DMS153 treated with DMSO at 0.1 percent for 48 hours (cell line): ENCODE results near the gene SLC40A1.

Source experiments
- DNase-seq: peaks from one replicate; lab custom pipeline; 2025; ENCODE audit not compliant: unreplicated experiment; lab: John Stamatoyannopoulos, UW

The SLC40A1 gene

DNA sequence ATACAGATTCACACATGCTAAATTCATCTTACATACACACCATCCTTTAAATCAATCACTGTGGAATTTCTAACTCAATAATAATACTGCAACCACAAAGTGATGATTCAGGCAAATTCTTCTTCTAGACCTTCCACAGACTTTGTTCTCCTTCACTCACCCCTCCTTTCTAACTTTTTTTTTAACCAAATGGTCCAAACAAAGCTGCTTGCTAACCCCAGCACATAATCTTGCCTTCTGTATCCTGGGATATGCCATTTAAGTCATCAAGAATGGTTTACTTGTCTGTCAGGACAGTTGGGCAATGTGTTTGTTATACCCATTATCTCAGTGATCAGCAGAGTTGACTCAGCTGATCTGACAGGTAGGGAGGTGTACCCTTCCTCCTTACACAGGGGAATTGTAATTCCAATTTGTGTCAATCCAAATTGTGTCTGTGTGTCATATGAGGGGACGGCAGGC is 10.0 kb downstream of the SLC40A1 start:
- DNase-seq: no peak

DNA sequence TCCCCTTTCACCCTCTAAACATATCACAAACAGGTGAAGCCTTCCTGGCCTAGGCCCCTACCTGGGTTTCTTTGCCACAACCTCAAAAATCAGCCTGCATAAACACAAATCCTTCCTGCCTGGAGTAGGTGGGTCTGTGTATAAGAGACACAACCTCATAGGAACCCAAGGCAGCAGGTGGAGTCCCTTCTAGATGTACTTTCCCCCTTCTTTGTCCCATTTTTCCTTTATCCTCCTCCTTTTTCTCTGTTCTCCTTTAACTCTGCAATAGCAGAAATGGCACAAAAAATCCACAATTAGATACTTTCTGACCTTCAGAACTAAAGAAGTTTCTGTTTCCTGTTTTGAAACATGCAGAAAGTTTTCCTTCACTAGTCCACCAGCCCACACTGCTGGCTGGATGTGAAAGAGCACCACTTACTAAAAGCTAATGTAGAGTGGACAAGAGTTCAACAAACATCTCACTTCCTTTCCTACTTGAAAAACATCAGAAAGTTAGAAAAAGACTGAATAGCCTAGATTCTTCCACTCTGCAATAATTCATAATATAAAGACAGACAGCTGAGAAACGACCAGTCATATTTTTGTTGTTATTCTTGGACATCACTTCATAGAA is 11.2 kb downstream of the SLC40A1 start:
- DNase-seq: no peak

DNA sequence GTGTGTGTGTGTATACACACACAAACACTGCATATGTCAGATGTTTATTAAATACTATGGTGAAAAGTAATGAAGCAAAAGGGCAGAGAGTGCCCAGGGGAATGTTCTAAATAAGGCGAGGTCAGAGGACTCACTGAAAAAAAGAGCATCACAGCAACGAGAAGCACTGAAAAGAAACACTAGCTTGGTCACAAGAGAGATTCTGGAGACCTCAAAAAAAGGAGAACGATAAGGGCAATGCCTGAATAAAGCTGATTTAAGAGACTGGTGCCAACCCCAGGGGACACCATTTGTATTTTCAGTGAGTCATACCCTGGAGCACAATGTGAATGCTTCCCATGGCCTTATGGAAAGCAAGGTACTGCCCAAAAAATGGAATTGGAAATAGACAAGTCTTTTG is 14.5 kb downstream of the SLC40A1 start:
- no peak for DNase-seq

DNA sequence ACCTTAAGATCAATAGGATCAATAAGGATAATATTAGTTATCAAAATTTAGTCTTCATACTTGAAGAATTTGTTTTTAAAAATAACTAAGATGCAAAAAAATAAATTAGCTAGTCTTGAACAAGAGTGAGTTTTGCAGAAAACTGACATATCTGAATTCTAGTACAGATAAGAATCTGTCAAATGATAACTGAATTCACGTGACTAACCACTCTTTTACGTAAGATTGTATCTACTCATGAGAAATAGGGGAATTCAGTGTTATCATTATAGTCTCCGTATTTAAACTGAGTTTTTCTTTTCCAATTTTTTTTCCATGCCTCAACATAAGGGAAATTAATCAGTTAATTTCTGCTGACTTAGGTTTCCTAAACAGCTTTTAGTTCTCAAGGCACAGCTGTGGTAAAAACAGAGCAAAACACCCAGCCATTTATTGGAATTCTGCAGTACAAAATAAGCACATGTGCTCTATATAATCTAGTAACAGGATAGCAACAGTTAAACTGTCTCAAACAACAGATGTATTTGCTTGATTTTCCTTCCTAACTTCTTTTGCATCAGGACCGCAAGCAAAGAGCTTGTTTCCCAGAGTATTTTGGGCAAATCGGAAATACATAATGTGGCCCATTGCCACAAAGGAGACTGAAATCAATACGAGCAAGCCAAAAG is 19.1 kb downstream of the SLC40A1 start:
- no peak for DNase-seq

DNA sequence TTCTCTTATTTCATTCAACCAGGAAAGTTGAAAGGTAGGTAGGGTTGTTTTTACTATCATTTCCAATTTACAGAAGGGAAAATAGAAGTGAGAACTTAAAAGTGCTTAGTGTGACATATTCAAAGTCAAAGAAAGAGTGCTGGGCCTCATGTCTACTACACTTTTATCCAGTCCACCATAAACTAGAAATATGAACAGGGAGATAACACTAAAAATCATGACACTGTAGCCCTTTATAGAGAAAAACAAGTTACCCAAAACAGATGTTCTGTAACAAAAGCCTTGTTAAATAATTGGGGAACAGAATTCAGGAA is 20.4 kb downstream of the SLC40A1 start:
- no peak for DNase-seq

DNA sequence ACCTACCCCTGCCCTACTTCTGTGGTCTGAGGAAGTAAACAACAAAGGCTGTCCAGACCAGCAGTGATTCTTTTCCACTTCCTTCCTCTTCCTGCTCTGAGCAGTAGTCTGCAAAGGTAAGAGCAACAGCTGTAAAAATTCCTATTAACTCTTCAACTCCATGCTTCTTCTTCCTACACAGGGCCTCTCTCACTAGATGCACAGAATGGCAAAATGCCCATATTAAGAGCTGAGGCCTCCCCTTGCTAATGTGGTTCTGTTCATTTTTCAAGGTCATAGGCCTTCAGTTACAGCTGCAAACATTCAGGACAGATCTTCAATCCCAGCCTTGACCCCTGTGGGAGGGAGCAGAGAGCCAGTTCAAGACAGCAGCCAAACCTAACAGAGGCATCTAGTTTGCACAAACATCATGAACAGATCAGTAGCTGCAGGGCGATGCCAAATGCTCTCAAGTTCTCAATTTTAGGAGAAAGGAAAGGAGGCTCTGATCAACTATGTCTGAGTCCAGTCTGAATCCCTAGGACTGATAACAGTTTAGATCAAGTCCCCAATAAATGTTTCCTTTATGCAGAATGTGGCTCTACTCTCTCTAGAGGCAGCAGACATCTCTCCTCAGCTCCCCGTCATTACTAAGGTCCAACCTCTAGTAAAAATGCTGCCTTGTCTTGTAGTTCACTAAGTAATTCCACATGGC is 20.9 kb downstream of the SLC40A1 start:
- no peak for DNase-seq

DNA sequence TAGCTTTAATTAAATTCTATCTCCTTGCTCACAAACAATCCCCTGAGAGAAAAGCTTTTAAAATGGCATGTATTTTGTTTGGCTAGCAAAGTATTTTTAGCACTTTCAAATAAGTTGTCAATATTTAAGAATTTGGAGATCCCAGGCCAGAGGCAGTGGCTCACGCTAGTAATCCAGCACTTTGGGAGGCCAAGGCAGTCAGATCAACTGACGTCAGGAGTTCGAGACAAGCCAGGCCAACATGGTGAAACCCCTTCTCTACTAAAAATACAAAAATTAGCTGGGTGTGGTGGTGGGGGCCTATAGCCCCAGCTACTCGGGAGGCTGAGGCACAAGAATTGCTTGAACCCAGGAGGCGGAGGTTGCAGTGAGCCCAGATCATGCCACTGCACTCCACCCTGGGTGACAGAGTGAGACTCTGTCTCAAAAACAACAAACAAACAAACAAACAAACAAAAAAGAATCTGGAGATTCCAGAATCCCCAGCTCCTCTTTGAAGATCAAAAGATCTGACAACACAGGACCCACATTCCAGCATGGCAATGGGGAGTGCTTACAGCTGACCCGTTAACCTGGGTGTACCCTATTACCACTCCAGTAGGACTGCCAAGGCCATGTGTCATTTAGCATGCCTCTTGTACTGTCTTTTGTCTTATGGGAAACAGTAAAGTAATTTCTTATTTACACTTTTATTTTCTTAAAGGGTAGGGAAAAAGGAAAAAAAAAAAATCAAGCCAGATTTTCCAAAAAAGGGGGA is 21.9 kb downstream of the SLC40A1 start:
- DNase-seq: no peak

DNA sequence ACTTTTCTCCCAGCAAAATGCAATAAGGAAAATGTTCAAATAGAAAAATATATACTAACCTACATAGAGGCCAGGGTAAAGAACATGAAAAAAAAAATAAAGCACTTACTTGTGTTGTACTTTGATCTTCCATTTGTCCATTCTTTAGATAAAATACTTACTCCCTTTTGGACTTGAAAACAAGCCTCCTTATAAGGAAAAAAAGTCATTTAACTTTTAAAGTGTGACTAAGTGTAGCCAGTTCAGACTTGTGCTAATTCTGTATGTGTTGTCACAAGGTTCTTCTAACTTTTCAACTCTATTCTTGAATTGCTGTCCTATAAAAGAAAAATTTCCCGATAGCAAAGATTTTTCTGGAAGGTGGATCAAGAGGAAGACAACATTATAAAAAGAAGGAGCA is 23.2 kb downstream of the SLC40A1 start:
- DNase-seq: no peak

DNA sequence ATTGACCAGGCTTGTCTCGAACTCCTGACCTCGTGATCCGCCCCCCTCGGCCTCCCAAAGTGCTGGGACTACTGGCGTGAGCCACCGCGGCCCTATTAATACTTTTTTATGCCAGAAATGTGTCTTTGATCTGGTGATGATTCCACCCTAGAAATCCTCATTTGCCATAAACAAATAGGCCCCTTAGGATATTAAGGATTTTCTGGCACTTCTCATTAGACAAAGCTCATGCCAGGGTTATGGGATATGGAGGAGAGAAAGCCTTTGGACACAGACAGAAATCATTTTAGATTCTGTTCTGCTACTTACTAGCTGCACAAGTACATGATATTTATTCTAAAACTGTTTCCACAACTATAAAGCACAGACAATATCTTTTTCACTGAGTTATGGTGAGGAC is 24.1 kb downstream of the SLC40A1 start:
- DNase-seq: no peak

DNA sequence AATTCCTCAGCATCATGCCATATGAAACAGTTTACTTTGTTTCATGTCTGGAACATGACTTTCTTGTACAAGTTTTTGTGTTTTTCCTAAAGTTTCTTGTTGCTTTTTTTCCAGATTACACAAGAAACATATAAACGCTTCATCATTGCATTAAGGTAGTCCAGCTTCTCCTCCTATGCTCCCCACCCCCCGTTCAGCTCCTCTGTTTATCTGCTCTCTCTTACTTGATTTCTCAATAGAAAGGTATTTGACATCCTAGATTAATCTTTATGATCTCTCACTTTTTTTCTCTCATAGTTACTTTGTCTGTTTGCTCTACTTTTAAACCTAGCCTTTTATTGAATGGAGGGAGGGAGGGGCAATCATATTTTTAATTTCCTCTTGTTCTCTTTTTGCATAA is 25.4 kb downstream of the SLC40A1 start:
- DNase-seq: no peak

DNA sequence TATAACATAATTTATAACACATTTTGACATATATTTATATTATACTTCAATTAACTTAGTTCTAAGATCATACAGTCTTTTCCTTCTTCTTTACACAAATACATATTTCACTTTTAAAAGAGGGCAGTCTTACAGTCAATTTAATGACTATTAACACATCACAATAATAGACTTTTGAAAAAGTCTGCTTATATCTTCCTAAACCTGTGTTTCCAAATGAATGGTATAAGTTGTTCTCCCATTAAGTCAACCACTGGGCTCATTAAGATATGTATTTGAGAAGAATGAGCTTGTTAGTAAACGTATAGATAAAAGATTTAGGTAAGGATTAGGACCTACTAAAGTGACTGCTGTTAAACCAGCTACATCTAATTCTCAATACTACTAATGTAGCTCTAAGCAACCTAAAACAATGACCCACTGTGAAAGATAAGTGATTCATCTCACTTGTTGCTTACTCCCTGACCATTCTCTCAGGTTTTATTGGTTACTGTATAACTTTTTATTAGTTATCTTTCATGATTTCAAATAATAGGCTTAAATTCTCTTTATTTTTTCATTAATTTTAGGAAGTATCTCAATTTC is 27.0 kb downstream of the SLC40A1 start:
- DNase-seq: no peak

DNA sequence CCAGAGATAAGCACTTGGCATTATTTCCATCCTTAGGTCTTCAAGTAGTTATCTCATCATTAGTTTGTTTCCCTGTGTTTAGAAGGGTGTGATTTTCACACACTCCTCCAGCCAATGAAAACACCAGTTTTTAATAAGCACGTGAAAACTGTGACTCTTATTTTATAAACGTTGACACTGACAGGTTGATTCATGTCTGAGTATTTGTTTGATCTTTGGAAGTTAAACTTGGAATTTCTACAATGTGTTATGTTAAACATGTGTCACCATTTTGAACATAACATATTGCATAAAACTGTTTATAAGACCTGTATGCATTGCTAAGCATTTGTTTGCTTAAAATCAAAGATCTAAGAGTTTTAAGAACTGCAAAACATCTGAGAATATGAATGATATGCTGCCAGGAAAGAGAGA is 27.6 kb downstream of the SLC40A1 start:
- no peak for DNase-seq

DNA sequence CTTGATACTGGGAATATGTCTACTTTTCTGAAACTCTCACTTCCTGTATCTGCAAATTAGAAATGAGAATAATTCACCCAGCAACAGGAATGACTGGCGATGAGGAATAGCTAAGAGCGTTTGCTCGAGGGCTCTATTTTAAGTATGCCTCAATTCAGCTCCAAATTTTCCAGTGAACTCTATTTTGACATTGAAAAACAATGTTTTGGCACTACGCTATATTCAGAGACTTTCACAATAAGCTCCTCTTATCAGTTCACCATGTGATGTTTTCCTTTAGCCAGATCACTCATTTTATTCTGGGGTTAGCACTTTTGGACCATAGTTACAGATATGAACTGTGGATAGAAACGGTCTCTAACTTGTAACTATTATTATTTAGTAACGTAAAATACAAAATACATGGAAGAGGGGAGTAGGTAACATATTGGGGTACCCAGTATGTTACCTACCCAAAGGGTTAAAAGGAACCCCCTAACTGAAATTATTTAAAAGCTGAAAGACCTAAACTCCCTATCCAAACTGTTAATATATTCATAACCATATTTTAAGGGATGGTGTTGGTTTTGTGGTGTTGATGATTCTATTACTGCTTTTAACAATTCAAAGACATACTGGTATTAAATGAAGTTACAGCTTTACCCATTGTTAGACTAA is 28.1 kb downstream of the SLC40A1 start:
- no peak for DNase-seq

DNA sequence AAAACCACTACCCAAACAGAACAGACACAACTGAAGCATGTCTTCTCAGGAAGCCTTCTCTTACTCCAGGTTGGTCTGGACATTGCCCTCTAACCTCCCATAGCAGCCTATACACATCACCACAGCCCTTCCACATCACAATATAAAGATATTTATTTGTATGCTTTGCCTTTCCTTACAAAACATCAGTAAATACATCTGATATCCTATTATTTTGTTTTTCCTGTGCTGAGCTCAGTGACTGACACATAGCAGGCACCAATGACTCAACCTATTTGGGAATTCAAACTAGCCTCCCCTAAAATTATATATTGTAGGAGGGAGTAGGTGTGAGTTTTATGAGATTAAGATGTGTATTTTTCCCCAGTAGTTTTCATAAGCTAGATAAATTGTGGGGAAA is 28.8 kb downstream of the SLC40A1 start:
- no peak for DNase-seq

DNA sequence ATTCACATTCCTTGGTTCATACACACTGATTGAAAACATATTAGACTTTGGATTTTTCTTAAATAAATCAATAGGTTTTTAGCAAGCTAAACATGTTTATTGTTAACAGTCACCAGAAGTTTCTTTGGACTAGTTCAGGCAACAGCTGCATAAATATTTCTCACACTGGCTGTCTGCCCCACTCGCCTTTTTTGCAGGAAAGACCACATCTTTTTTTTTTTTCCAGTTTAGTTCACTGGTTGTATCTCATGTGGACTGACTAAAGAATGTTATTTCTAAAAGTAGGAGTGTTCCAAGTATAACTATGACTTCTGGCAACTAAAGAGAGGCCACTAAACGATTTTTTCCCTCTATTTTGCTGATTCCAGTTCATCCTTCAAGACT is 31.1 kb downstream of the SLC40A1 start:
- no peak for DNase-seq

DNA sequence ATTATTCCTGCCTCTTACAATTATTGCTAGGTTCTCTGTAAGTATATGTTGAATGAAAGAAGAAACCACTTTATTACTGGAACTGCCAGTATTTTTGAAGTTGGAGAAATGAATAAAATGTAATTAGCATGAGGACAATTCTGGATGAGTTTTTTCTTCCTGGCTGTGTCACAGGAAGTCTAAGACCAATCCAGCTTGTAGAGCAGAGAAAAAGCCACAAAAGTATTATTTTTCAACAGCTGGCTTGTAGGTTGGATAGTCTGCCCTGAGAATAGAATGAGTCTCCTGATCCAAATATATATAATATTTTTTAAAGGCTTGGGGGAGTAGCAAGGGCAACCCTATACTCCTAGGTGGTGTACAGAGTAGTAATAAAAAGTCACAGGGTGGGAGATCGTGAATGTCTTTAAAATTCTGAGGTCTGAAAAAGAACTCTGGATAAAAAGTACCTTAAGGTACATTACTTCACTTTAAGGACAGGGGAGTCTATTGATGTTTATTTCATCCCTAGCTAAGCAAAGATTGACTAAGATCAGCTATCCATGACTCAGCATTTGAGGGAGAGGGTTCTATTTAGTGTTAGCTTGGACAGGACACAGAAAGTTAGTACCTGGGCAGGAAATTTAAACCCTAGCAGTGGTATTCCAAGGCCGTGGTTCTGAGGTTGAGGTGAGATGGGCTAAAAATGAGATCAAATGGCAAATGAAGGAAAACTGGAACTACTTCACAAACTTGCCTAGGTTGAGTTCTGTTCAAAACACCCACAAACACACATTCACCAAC is 31.7 kb downstream of the SLC40A1 start:
- no peak for DNase-seq

DNA sequence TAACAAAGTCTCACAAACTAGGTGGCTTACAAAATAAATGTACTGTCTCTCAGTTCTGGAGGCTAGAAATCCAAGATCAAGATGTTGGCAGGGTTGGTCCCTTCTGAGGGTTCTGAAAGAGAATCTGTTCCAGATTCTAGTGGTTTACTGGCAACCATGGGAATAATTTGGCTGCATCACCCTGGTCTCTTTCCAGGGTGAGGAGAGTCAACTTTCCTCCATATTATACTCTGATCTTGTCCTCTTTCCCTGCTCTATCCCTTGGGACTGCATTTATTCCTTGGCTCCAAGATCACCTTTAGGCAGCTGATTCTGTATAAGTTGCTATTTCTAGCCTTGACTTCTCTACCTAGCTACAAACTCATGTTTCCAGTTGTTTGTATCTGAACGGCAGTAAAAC is 35.2 kb downstream of the SLC40A1 start:
- no peak for DNase-seq

DNA sequence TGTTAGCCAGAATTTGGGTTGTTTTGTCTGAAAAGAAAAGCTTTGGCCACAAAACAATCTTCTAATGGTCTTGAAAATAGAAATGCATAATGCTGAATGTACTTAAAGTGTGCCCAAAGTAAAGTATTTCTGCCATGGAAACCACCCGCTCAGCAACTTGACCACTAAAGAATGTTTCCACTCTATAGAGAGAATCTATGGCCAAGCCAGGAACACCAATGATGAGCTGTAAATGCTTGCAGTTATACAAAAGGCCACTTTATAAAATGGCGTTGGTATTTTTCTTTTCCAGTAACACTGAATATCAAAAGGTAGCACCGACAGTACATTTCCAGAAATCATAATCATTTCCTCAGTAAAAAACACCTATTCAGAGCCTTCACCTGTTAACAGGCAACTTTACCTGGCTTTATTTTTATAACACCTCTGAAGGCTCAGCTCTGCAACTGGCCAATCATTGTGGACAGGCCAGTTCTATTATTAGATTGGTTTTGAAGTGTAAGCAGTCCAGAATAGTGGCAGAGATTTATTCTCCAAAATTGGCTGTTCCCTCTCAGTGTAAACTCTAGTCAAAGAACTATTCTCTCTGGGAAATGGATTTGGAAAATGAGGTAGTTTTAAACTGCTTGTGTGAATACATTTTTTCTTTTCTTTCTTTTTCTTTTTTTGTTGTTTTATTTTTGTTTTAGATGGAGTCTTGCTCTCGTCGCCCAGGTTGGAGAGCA is 36.1 kb downstream of the SLC40A1 start:
- DNase-seq: no peak

DNA sequence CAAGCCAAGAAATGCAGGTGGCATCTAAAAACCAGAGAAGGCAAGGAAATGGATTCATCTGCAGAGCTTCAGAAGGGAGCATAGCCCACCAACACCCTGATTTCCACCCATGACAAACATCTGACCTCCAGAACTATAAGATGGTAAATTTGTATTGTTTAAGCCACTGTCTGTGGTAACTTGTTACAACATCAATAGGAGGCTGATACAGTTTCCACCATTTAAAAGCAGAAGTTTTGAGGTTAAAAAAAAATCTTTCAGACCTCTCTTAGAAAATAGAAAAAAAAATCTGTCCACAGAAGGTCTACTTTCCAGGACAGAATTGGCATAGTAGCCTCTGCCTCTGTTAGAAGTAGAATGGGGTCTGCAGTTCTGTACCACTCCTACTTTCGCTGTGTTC is 37.2 kb downstream of the SLC40A1 start:
- DNase-seq: no peak
